Epithelial cell of esophagus (primary cell): ENCODE results near the gene PKN3.

ENCODE experiments used
- DNase-seq: peaks from one replicate; pipeline ENCODE4 v3.0.0; 2010; ENCODE audit warnings: low read depth
- H3K4me3 ChIP-seq: 2 replicates; pipeline ENCODE4 v1.5.1; 2011; ENCODE audit warnings: mild to moderate bottlenecking, low read length, control low read depth
- TF ChIP-seq, protein P1 (sequence below): IDR thresholded peaks from 2 replicates; pipeline ENCODE4 v1.5.1; 2011; ENCODE audit warnings: low read depth, mild to moderate bottlenecking, low read length, control low read depth, inconsistent platforms; ENCODE audit not compliant: insufficient read depth; ENCODE audit errors: missing control alignments

Gene PKN3

DNA sequence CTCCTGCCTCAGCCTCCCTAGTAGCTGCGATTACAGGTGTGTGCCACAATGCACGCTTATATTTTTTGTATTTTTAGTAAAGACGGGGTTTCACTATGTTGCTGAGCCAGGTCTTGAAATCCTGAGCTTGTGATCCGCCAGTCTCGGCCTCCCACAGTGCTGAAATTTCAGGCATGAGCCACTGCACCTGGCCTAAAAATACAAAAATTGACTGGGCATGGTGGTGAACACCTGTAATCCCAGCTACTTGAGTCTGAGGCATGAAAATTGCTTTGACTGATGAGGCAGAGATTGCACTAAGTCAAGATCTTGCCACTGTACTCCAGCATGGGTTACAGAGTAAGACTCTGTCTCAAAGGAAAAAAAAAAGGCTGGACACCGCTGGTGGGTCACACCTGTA, 32.5 kb upstream of the PKN3 start:
- DNase-seq, result no peak
- no peak overlapping the region for H3K4me3 ChIP-seq
- TF ChIP-seq, protein P1, sequence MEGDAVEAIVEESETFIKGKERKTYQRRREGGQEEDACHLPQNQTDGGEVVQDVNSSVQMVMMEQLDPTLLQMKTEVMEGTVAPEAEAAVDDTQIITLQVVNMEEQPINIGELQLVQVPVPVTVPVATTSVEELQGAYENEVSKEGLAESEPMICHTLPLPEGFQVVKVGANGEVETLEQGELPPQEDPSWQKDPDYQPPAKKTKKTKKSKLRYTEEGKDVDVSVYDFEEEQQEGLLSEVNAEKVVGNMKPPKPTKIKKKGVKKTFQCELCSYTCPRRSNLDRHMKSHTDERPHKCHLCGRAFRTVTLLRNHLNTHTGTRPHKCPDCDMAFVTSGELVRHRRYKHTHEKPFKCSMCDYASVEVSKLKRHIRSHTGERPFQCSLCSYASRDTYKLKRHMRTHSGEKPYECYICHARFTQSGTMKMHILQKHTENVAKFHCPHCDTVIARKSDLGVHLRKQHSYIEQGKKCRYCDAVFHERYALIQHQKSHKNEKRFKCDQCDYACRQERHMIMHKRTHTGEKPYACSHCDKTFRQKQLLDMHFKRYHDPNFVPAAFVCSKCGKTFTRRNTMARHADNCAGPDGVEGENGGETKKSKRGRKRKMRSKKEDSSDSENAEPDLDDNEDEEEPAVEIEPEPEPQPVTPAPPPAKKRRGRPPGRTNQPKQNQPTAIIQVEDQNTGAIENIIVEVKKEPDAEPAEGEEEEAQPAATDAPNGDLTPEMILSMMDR, result no peak

DNA sequence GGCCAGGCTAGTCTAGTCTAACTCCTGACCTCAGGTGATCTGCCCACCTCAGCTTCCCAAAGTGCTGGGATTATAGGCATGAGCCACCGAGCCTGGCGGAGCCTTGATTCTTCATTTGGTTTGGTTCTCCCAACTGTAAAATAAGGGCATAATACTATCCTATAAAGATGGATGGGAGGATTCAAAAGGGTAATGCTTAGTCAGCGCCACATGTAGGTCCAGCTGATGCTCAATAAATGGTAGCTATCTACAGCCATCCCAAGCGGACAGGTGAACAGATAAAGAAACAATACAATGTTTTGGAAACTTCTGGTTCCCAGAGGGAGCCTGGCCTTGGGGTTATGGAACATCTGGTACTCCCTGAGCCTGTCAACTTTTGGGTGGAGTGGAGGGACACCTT, 26.9 kb upstream of the PKN3 start:
- DNase-seq, result no peak
- TF ChIP-seq, protein P1, result no peak

DNA sequence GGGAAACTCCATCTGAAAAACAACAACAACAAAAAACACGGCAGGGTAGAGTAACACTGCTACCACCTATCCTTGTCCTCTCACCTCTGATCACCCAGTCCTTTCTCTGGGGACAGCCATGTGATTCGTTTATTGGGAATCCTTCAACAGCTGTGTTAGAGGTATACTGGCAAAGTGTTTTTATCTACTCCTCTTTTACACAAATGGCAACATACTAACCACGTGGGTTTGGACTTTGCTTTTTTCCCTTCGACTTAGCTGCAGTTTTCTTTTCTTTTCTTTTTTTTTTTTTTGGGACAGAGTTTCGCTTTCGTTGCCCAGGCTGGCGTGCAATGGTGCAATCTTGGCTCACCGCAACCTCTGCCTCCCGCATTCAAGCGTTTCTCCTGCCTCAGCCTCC, 24.5 kb upstream of the PKN3 start:
- TF ChIP-seq, protein P1, result no peak
- DNase-seq, result no peak
- no peak overlapping the region for H3K4me3 ChIP-seq

More for the DNA sequence above, 26.9 kb upstream of the PKN3 start:
- H3K4me3 ChIP-seq, result no peak overlapping the region

DNA sequence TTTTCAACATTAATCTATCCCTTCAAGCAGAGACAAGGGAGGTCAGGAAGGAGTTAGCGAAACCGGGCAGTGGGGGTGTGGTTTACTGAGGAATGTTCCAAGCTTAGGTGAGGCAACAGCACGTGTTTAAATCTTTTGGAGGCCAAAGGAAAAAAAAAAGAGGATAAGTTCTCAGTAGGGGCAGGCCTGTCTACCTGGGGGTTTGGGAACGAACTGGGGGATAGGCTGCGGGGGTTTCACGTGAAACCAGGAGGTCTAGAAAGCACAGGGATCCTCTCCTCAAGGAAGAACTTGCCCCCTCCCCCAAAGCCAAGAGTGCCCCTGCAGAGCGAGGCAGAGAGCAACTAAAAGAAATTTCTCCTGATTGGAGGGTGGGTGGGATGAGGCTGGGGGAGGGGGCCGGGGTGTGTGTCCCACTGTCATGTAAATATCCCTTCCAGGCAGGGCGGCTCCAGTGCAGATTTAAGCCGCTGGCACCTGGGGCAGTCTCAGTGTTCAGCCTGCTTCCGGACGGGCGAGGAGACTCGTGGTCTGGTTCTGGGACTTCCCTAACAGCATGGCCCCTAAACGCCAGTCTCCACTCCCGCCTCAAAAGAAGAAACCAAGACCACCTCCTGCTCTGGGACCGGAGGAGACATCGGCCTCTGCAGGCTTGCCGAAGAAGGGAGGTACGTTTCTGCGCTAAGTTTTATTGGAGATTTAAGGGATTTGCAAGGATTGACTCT, 18.8 kb upstream of the PKN3 start:
- TF ChIP-seq, protein P1, result no peak
- peak overlapping the region; percentile 97 for H3K4me3 ChIP-seq
- DNase-seq, result peak; percentile 93

DNA sequence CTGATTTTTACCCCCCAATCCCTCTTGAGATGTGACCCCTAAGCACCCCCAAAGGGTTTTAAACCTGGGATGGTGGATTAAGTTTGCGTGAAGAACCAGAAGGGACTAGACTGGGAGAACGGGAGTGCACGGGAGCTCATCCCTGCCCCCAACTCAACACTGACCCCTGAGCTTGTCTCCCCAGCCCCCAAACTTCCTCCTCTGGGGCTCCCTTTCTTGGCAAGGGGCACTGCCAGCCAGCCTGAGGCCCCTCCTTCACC, 18.3 kb upstream of the PKN3 start:
- TF ChIP-seq, protein P1, result no peak
- no peak for DNase-seq
- peak overlapping the region; percentile 97 for H3K4me3 ChIP-seq

DNA sequence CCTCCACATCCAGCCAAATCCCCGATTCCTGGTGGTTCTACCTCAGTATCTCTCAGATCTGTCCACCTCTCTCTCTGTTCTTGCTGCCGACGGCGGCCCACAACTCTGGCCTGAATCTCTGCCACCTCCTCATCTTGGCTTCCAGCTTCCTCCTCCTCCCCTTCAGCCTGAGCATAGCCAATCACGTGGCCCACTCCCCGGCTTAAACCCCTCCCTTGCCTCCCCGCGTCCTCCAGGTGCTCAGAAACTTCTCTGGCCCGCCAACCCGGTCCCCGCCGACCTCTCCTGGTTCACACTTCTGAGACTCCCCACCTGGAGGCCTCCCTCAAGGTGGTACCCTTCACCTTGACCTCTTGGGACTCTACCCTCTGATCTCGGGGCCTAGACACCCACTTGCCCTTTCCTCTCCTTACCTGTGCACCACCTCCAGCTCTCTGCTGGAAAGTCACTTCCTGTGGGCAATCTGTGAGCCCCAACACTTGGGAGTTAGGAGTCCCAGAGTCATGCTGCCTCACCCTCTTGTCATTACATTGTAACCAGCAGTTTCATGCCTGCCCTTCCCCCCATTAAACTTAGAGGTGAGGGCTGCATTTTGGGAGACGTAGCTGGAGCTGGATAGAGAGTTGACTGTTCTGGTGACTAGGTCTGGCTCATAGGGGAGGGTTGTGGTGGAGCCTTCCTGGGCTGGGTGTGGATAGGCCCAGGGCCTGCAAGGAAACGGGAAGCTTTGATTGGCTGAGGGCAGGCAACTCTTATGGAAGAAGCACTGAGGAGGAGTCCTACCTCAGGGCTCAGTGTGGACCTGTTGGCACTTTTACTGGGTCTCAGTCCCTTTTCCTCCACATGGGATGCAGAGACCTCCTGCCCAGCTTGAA, 17.7 kb upstream of the PKN3 start:
- TF ChIP-seq, protein P1, result no peak
- H3K4me3 ChIP-seq, result peak overlapping the region; percentile 97
- peak; percentile 97 for DNase-seq
